ENCODE data around the gene KIRREL3. TPM values are rescaled to one million over a fixed set of nuclear protein-coding genes. Genes with fewer than 3 reads are reported as not detected.

Gene KIRREL3
- total RNA-seq, 2 donors from 2014 or later: 0.28 TPM; not detected in 1

GRCh38 chr11:126725521-126725920 lies 275.0 kb downstream of the KIRREL3 start:
- intact Hi-C loops (cut with DNase I): no loop called here
- no peak for TF ChIP-seq POLR2AphosphoS5 (IDR thresholded peaks at IDR 0.05)
- no peak for TF ChIP-seq POLR2A (IDR thresholded peaks at IDR 0.05)
- TF ChIP-seq, protein P1, sequence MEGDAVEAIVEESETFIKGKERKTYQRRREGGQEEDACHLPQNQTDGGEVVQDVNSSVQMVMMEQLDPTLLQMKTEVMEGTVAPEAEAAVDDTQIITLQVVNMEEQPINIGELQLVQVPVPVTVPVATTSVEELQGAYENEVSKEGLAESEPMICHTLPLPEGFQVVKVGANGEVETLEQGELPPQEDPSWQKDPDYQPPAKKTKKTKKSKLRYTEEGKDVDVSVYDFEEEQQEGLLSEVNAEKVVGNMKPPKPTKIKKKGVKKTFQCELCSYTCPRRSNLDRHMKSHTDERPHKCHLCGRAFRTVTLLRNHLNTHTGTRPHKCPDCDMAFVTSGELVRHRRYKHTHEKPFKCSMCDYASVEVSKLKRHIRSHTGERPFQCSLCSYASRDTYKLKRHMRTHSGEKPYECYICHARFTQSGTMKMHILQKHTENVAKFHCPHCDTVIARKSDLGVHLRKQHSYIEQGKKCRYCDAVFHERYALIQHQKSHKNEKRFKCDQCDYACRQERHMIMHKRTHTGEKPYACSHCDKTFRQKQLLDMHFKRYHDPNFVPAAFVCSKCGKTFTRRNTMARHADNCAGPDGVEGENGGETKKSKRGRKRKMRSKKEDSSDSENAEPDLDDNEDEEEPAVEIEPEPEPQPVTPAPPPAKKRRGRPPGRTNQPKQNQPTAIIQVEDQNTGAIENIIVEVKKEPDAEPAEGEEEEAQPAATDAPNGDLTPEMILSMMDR (IDR thresholded peaks at IDR 0.05): no peak
- Histone ChIP-seq H3K27me3 (replicated peaks; ENCODE audit: insufficient read depth) (no peaks in the 10 kb centered on the region), H3K4me3 (no peak overlapping the region), H3K27ac (no peak overlapping the region), H3K9me3 (no peaks in the 10 kb centered on the region), H3K4me1 (replicated peaks) (no peaks in the 10 kb centered on the region), H3K36me3 (no peaks in the 10 kb centered on the region)
- WGBS: 79% methylated on average over 7 of the region's 7 CpGs
- no peak for DNase-seq (ENCODE audit: low spot score)

DNA sequence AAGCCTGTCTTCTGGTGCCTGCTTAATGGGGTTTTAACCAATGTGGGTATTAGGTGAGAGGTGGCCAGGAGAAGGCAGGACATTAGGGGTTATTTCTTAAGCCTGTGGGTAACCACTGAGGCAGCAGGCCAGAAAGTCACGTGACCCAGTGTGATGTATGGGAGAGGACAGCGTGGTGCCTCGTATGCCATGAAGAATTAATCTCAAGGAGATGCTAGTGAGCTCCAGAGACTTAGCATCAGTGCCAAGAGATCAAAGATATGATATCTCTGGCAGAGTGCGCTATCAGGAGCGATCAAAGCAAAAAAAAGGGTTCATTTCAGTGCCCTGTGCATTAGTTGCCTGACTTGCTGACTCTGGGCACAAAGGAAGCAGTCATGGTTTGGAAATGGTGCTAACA lies 275.5 kb downstream of the KIRREL3 start:
- 44% methylated on average over 5 of the region's 5 CpGs for WGBS
- Histone ChIP-seq H3K9me3 (no peaks in the 10 kb centered on the region), H3K27ac (no peak overlapping the region), H3K27me3 (replicated peaks; ENCODE audit: insufficient read depth) (no peaks in the 10 kb centered on the region), H3K36me3 (no peaks in the 10 kb centered on the region), H3K4me1 (replicated peaks) (no peaks in the 10 kb centered on the region), H3K4me3 (no peak overlapping the region)
- no peak for DNase-seq (ENCODE audit: low spot score)
- intact Hi-C loops (cut with DNase I): no loop called here
- no peak for TF ChIP-seq POLR2A (IDR thresholded peaks at IDR 0.05)
- TF ChIP-seq, protein P1 (IDR thresholded peaks at IDR 0.05): no peak
- no peak for TF ChIP-seq POLR2AphosphoS5 (IDR thresholded peaks at IDR 0.05)

- H3K9me3 ChIP-seq: no peaks in the 10 kb centered on the region
- WGBS: 68% methylated on average over 1 of the region's 1 CpG
- H3K36me3 ChIP-seq: no peaks in the 10 kb centered on the region
- no peak overlapping the region for H3K27ac ChIP-seq
- H3K4me3 ChIP-seq: no peak overlapping the region
- no peaks in the 10 kb centered on the region for H3K4me1 ChIP-seq (replicated peaks)
- DNase-seq (ENCODE audit: low spot score): no peak
- TF ChIP-seq, protein P1 (IDR thresholded peaks at IDR 0.05): no peak
- no peak for TF ChIP-seq POLR2A (IDR thresholded peaks at IDR 0.05)
- TF ChIP-seq POLR2AphosphoS5 (IDR thresholded peaks at IDR 0.05): no peak
- intact Hi-C loops (cut with DNase I): no loop called here
- H3K27me3 ChIP-seq (replicated peaks; ENCODE audit: insufficient read depth): no peaks in the 10 kb centered on the region
Observed at GRCh38 chr11:126723665-126724045, 276.9 kb downstream of the KIRREL3 start.

DNA sequence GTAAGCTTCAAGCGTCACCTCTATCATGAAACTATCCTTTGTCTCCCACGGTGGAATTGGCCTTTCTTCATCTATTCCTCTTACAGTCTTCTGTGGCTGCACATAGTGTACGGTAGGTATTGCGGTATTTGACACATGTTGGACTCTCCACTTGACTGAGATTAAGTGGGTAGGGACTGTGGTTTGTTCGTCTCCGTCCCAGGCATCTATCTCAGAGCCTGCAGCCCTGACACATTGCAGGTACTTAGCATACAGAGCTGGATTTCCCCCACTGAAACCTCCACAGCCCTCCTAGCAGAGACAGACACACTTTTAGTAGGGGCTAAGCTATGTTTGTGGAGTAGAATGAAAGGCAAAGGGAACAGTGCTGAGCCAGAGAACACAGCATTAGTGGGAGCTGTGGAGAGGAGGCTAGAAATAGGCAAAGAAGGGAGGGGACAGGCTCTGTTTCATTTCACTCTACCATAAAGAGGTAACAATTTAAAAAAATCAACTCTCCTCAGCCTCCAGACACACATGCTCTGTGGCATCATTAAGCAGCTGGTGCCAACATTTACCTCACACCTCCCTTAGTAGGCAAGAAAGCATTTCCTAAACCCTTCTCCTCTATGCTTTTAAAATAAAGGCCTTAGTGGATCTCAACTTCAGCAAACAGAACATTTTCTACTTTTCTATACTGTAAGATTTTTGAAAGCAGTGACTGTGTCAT lies 277.5 kb downstream of the KIRREL3 start:
- intact Hi-C loops (cut with DNase I): no loop called here
- WGBS: 94% methylated on average over 6 of the region's 6 CpGs

More for the DNA sequence above, 277.5 kb downstream of the KIRREL3 start:
- no peaks in the 10 kb centered on the region for H3K27me3 ChIP-seq (replicated peaks; ENCODE audit: insufficient read depth)
- TF ChIP-seq POLR2AphosphoS5 (IDR thresholded peaks at IDR 0.05) (no peak), POLR2A (IDR thresholded peaks at IDR 0.05) (no peak)
- TF ChIP-seq, protein P1 (IDR thresholded peaks at IDR 0.05): no peak
- H3K9me3 ChIP-seq: no peaks in the 10 kb centered on the region
- no peaks in the 10 kb centered on the region for H3K4me1 ChIP-seq (replicated peaks)
- no peaks in the 10 kb centered on the region for H3K36me3 ChIP-seq
- no peak overlapping the region for H3K27ac ChIP-seq
- H3K4me3 ChIP-seq: no peak overlapping the region
- DNase-seq (ENCODE audit: low spot score): no peak

Data from prostate gland (tissue), 2 donors.